Measurements from ENCODE around the gene OPRD1.
"Not testable (repeated sequence)": the region's sequence is repeated elsewhere in the genome, so short reads cannot be mapped to it uniquely, and the experiment has no call there.

The OPRD1 gene

GRCh38 chr1:28833381-28833780 lies 21.4 kb downstream of the OPRD1 start:
- TF ChIP-seq CTCF (IDR thresholded peaks at IDR 0.05): no peak
- DNase-seq (ENCODE audit: low spot score): no peak
- Histone ChIP-seq H3K27ac (no peak overlapping the region), H3K4me3 (no peak overlapping the region)

DNA sequence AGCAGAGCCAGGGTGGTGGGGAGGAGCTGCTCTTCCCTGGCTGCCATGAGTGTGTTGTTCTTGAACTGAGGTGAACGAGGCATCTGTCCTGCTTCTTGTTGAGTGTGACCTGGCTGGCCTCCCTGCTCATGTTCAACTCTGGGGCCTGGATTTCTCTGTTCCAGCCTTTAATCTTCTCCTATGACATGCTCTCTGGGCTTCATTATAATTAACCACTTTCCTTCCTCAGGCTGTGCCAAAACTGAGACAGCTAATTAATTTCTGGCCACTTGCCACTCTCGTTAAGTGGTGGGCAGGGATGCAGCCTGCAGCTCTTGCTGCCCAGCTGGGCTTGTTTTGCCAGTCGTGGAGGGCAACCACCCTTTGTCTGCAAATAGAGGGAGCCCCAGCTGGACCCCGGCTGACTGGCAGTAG lies 23.3 kb downstream of the OPRD1 start:
- no peak for TF ChIP-seq CTCF (IDR thresholded peaks at IDR 0.05)
- no peak for DNase-seq (ENCODE audit: low spot score)
- H3K4me3 ChIP-seq: no peak overlapping the region
- H3K27ac ChIP-seq: no peak overlapping the region

- no peak overlapping the region for H3K4me3 ChIP-seq
- DNase-seq (ENCODE audit: low spot score): no peak
- TF ChIP-seq CTCF (IDR thresholded peaks at IDR 0.05): no peak
- no peak overlapping the region for H3K27ac ChIP-seq
These were observed 24.5 kb downstream of the OPRD1 start for GRCh38 chr1:28836421-28836956.

DNA sequence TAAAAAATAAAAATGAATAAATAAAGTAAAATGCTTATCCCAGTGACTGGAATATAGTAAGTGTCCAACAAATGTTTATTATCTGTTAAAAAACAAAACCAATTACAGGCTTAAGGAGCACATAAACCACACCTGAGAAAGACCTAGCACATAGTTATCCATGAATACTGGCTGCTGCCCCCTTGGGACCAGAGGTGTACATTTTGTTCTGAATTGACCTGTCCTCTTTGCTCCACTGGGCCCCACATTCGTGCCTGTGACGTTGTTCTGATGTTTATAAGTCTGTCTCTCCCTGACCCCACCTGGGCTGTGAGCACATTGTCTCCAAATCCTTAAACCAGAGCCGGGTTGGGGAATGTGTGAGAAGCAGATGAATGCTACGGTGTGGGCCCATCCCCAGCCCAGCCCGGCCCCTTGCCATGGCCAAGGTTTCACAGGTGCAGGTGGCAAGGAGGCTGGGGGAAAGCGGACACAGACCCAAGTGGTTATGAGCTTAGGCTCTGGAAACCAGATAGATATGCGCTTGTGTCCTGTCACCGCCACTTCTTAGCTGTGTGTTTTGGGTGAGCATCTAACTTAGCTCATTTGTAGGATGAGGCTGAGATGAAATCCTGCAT lies 29.1 kb downstream of the OPRD1 start:
- no peak overlapping the region for H3K27ac ChIP-seq
- TF ChIP-seq CTCF (IDR thresholded peaks at IDR 0.05): no peak
- no peak overlapping the region for H3K4me3 ChIP-seq
- no peak for DNase-seq (ENCODE audit: low spot score)

- no peak for TF ChIP-seq CTCF (IDR thresholded peaks at IDR 0.05)
- Histone ChIP-seq H3K27ac (no peak overlapping the region), H3K4me3 (no peak overlapping the region)
- DNase-seq (ENCODE audit: low spot score): no peak
These were observed 34.0 kb downstream of the OPRD1 start for GRCh38 chr1:28845786-28846543.

DNA sequence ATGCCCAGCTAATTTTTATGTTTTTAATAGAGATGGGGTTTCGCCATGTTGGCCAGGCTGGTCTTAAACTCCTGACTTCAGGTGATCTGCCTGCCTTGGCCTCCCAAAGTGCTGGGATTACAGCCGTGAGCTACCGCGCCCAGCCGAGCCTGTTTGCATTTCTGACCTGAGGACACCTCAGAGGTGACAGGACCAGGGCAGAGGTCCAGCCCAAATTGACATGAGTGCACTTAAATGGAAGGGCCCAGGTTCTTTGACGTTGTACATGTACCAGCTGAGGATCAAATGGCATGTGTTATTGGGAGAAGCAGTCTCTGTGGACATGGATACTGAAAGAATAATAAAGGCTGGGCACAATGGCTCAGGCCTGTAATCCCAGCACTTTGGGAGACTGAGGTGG lies 35.2 kb downstream of the OPRD1 start:
- not testable (repeated sequence) for H3K27ac ChIP-seq; H3K4me3 ChIP-seq; DNase-seq (ENCODE audit: low spot score)

GRCh38 chr1:28848416-28848815 lies 36.4 kb downstream of the OPRD1 start:
- TF ChIP-seq CTCF (IDR thresholded peaks at IDR 0.05): no peak
- DNase-seq (ENCODE audit: low spot score): no peak
- H3K27ac ChIP-seq: no peak overlapping the region

More at GRCh38 chr1:28848416-28848815, 36.4 kb downstream of the OPRD1 start:
- H3K4me3 ChIP-seq: no peak overlapping the region
